ENCODE results near the gene PGRMC1.
"Not testable (repeated sequence)": the region's sequence is repeated elsewhere in the genome, so short reads cannot be mapped to it uniquely, and the experiment has no call there.

GRCh38 chrX:119291246-119291645, 55.2 kb downstream of the PGRMC1 start:
- TF ChIP-seq EZH2 (IDR thresholded peaks at IDR 0.05; ENCODE audit: low read length, unreplicated experiment); CTCF (conservative IDR thresholded peaks at IDR 0.05; ENCODE audit: low read depth, low read length): not testable (repeated sequence)

Measured in PC-3 (cell line).